AG04449 (cell line): ENCODE data around the gene KCNMA1.

ENCODE experiments used
- CTCF ChIA-PET: fragments of 350-600 bp; formaldehyde crosslinking; extraction: SDS; loops from one replicate; lab custom pipeline; 2021; ENCODE audit warnings: antibody characterized with exemption; lab: Yijun Ruan, JAX
- POLR2A ChIA-PET: fragments of 400-600, 350-600 bp; formaldehyde crosslinking; extraction: SDS; loops from one replicate; lab custom pipeline; 2020; ENCODE audit warnings: antibody characterized with exemption, inconsistent platforms; lab: Yijun Ruan, JAX
- DNase-seq: peaks from one replicate; pipeline ENCODE4 v3.0.0-alpha.2; 2010; ENCODE audit warnings: low read depth, low spot score
- H3K4me3 ChIP-seq: 2 replicates; pipeline ENCODE4 v1.5.1; 2011; ENCODE audit warnings: low read depth, mild to moderate bottlenecking, control low read depth, low read length
- TF ChIP-seq, protein P1 (sequence below): IDR thresholded peaks from one replicate; pipeline ENCODE4 v1.5.1; 2011; ENCODE audit warnings: mild to moderate bottlenecking, moderate library complexity, low read length, control low read depth, inconsistent platforms; ENCODE audit not compliant: insufficient read depth; ENCODE audit errors: missing control alignments

KCNMA1 gene

GRCh38 chr10:76977901-76978300 lies 659.7 kb downstream of the KCNMA1 start:
- TF ChIP-seq, protein P1, sequence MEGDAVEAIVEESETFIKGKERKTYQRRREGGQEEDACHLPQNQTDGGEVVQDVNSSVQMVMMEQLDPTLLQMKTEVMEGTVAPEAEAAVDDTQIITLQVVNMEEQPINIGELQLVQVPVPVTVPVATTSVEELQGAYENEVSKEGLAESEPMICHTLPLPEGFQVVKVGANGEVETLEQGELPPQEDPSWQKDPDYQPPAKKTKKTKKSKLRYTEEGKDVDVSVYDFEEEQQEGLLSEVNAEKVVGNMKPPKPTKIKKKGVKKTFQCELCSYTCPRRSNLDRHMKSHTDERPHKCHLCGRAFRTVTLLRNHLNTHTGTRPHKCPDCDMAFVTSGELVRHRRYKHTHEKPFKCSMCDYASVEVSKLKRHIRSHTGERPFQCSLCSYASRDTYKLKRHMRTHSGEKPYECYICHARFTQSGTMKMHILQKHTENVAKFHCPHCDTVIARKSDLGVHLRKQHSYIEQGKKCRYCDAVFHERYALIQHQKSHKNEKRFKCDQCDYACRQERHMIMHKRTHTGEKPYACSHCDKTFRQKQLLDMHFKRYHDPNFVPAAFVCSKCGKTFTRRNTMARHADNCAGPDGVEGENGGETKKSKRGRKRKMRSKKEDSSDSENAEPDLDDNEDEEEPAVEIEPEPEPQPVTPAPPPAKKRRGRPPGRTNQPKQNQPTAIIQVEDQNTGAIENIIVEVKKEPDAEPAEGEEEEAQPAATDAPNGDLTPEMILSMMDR: no peak
- POLR2A ChIA-PET: no interaction called here
- H3K4me3 ChIP-seq: no peak overlapping the region
- no peak for DNase-seq
- CTCF ChIA-PET: interaction anchor here (1.5 to 1.8 kb wide), 2 partner anchors 10 to 27 kb away, joined by 3 to 8 read pairs; no protein-coding TSS in a partner anchor

GRCh38 chr10:76977046-76977445 lies 660.6 kb downstream of the KCNMA1 start:
- H3K4me3 ChIP-seq: no peak overlapping the region
- DNase-seq: no peak
- ChIA-PET CTCF (interaction anchor here (7.2 kb wide), 1 partner anchor 8 kb away, joined by 74 read pairs; no protein-coding TSS in a partner anchor), POLR2A (no interaction called here)
- TF ChIP-seq, protein P1: no peak

GRCh38 chr10:76976142-76976541 lies 661.5 kb downstream of the KCNMA1 start:
- CTCF ChIA-PET: interaction anchor here (1.0 to 7.2 kb wide), 2 partner anchors 9 to 10 kb away, joined by 3 to 74 read pairs; no protein-coding TSS in a partner anchor
- no peak for DNase-seq
- TF ChIP-seq, protein P1: no peak
- H3K4me3 ChIP-seq: no peak overlapping the region
- POLR2A ChIA-PET: no interaction called here

DNA sequence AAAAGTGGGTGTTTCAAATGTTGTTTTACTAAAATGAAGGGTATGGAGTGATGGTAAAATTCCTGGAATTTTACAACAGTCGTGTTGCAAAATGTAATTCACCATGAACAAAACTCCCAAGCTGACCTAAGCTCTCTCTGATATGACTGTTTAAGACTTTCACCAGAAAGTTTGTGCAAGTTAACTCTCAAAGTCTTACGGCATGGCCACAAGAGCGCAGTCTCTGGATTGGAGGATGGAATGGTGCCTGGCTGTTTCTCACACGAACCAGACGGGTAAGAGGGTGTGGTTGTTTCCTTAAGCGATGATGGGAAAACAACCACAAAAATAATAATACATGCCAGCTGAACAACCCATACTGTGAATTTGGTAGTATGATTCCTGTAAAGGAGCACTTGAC lies 662.5 kb downstream of the KCNMA1 start:
- no peak overlapping the region for H3K4me3 ChIP-seq
- ChIA-PET CTCF (interaction anchor here (1.0 to 7.2 kb wide), 2 partner anchors 9 to 10 kb away, joined by 3 to 74 read pairs; no protein-coding TSS in a partner anchor), POLR2A (no interaction called here)
- TF ChIP-seq, protein P1: no peak
- no peak for DNase-seq

GRCh38 chr10:76974017-76974691 lies 663.5 kb downstream of the KCNMA1 start:
- no peak overlapping the region for H3K4me3 ChIP-seq
- POLR2A ChIA-PET: no interaction called here
- CTCF ChIA-PET: interaction anchor here (7.2 kb wide), 1 partner anchor 11 kb away, joined by 74 read pairs; no protein-coding TSS in a partner anchor
- no peak for DNase-seq
- TF ChIP-seq, protein P1: no peak
